ENCODE results near the gene MAPKAPK2. TPM values are rescaled to one million over a fixed set of nuclear protein-coding genes. Genes with fewer than 3 reads are reported as not detected.
"Not testable (repeated sequence)": the region's sequence is repeated elsewhere in the genome, so short reads cannot be mapped to it uniquely, and the experiment has no call there.

MAPKAPK2 gene
- total RNA-seq, 1 experiment from 2014 or later: 67.6 TPM

DNA sequence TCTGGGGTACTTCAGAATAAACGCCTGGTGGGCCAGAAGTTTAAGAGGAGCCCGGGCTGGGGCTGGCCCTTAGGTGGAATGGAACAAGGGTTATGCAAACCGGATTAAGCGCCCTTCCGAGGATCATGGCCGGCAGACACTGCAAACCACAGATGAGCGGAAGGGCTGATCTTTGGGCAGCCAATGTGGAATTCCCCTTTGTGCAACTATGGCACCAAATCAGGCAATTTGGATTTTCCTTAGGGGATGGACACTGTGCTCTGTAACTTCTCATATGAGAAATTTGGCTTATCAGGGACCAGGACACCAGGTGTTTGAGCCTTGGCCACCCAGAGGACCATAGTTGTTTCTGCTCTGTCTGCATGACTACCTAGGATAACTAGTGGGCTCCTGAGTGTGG is 93.3 kb downstream of the MAPKAPK2 start:
- no peak overlapping the region for H3K27ac ChIP-seq
- no peaks in the 10 kb centered on the region for H3K9me3 ChIP-seq (replicated peaks)
- no peak overlapping the region for H3K4me3 ChIP-seq
- peaks cover 10% of the 10 kb centered on the region for H3K4me1 ChIP-seq
- peaks cover 6% of the 10 kb centered on the region; the same call in 1 of the 2 replicates for H3K27me3 ChIP-seq
- H3K36me3 ChIP-seq: no peaks in the 10 kb centered on the region
- DNase-seq: no peak

- not testable (repeated sequence) for H3K36me3 ChIP-seq; H3K27ac ChIP-seq; H3K4me3 ChIP-seq; H3K9me3 ChIP-seq (replicated peaks); H3K27me3 ChIP-seq; DNase-seq
- H3K4me1 ChIP-seq: peaks cover 10% of the 10 kb centered on the region
These were observed 94.2 kb downstream of the MAPKAPK2 start for GRCh38 chr1:206778911-206779310.

GRCh38 chr1:206779638-206780037 is 94.9 kb downstream of the MAPKAPK2 start:
- no peak for DNase-seq

GRCh38 chr1:206782448-206782847 is 97.7 kb downstream of the MAPKAPK2 start:
- Histone ChIP-seq H3K9me3 (replicated peaks) (no peaks in the 10 kb centered on the region), H3K27me3 (no peaks in the 10 kb centered on the region), H3K27ac (no peak overlapping the region), H3K4me3 (no peak overlapping the region), H3K4me1 (peaks cover 20% of the 10 kb centered on the region), H3K36me3 (no peaks in the 10 kb centered on the region)
- DNase-seq: peak; percentile 75 to 79

More at GRCh38 chr1:206779638-206780037, 94.9 kb downstream of the MAPKAPK2 start:
- peaks cover 10% of the 10 kb centered on the region for H3K4me1 ChIP-seq
- no peak overlapping the region for H3K4me3 ChIP-seq
- peaks cover 6% of the 10 kb centered on the region; the same call in 1 of the 2 replicates for H3K27me3 ChIP-seq
- no peak overlapping the region for H3K27ac ChIP-seq
- no peaks in the 10 kb centered on the region for H3K36me3 ChIP-seq
- no peaks in the 10 kb centered on the region for H3K9me3 ChIP-seq (replicated peaks)

- Histone ChIP-seq H3K27ac (no peak overlapping the region), H3K4me1 (peaks cover 20% of the 10 kb centered on the region), H3K36me3 (no peaks in the 10 kb centered on the region), H3K9me3 (replicated peaks) (no peaks in the 10 kb centered on the region), H3K27me3 (no peaks in the 10 kb centered on the region), H3K4me3 (no peak overlapping the region)
- no peak for DNase-seq
These were observed 98.8 kb downstream of the MAPKAPK2 start for GRCh38 chr1:206783506-206783905.

Other genes with a start within 250 kb of the MAPKAPK2 start
- 3.1 and 3.5 TPM in 2 replicates for gene IKBKE, start 214.4 kb upstream of the MAPKAPK2 start, total RNA-seq (2014; rRNA removed; shearing (Covaris generic))
- 9.5 TPM in 2 replicates for gene RASSF5, start 177.4 kb upstream of the MAPKAPK2 start, total RNA-seq (2014; rRNA removed; shearing (Covaris generic))
- gene EIF2D, start 72.4 kb upstream of the MAPKAPK2 start, total RNA-seq (2014; rRNA removed; shearing (Covaris generic)): 36.7 and 39.6 TPM in 2 replicates
- gene DYRK3, start 49.4 kb upstream of the MAPKAPK2 start, total RNA-seq (2014; rRNA removed; shearing (Covaris generic)): 12.7 and 14.4 TPM in 2 replicates
- gene IL19, start 85.9 kb downstream of the MAPKAPK2 start, total RNA-seq (2014; rRNA removed; shearing (Covaris generic)): not detected in 2 replicates
- 0.16 TPM in 1 of 2 replicates, not detected in the other for gene IL10, start 87.6 kb downstream of the MAPKAPK2 start, total RNA-seq (2014; rRNA removed; shearing (Covaris generic))
- not detected in 2 replicates for gene IL20, start 180.7 kb downstream of the MAPKAPK2 start, total RNA-seq (2014; rRNA removed; shearing (Covaris generic))
- gene IL24, start 212.5 kb downstream of the MAPKAPK2 start, total RNA-seq (2014; rRNA removed; shearing (Covaris generic)): not detected in 2 replicates
- not detected in 2 replicates for gene FCMR, start 237.0 kb downstream of the MAPKAPK2 start, total RNA-seq (2014; rRNA removed; shearing (Covaris generic))